Measurements from ENCODE around the gene NEMF.

The NEMF gene

DNA sequence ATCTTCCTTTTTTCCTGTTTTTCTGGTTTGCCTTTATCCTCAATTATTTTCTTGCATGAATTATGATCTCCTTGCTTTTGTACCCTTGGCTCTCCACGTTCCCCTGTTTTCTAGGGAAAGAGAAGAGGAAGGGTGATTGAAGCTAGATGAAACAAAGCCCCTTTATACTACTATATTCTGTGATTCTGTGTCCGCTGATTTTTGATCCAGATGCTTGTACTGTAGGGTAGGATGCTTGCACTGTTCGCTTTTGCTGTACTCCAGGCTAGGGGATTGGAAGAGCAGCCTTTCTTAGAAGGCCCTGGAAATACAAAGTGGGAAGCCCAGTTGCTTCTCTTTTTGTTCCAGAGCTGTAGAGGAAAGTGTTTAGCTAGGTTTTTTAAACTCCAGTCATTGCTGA lies 119.7 kb downstream of the NEMF start:
- no peak for DNase-seq

Data from NCI-H524 treated with DMSO at 0.1 percent for 48 hours (cell line).